ENCODE results near the gene ZNF862.

GRCh38 chr7:149797771-149798170 lies 40.4 kb upstream of the ZNF862 start:
- TF ChIP-seq GABPA (IDR thresholded peaks at IDR 0.05; ENCODE audit: borderline replicate concordance, insufficient read depth, low read length) (no peak), YY1 (IDR thresholded peaks at IDR 0.05; ENCODE audit: low read depth, low read length) (no peak), RNF2 (IDR thresholded peaks at IDR 0.05; ENCODE audit: borderline replicate concordance, low read depth, low read length, missing control alignments, poor library complexity, severe bottlenecking) (no peak), CTCF (IDR thresholded peaks at IDR 0.05; ENCODE audit: control extremely low read depth in 1 of 3, insufficient read depth in 1 of 3, low read depth in 1 of 3, low read length in 3 of 3) (no peak), JUND (IDR thresholded peaks at IDR 0.05; ENCODE audit: low read length) (no peak)
